Vagina (tissue), 2 donors: Measurements from ENCODE around the gene KCNK10. TPM values are rescaled to one million over a fixed set of nuclear protein-coding genes. Genes with fewer than 3 reads are reported as not detected.

Experiments
- DNase-seq, 2 donors: peaks; one replicate each; pipeline ENCODE4 v3.0.0-alpha.2; 2017; ENCODE audit errors: extremely low spot score in 2 of 2
- H3K27ac ChIP-seq: fragments of 200-600 bp; sonication (generic); one replicate; pipeline ENCODE4 v1.5.1; 2019
- H3K27me3 ChIP-seq: fragments of 200-600 bp; sonication (generic); one replicate; pipeline ENCODE4 v1.5.1; 2019
- H3K36me3 ChIP-seq, 2 donors: fragments of 200-600 bp; sonication (generic); one replicate each; pipeline ENCODE4 v1.5.1; 2017 to 2019
- H3K4me1 ChIP-seq: fragments of 200-600 bp; sonication (generic); one replicate; pipeline ENCODE4 v1.5.1; 2019
- H3K4me3 ChIP-seq, 2 donors: fragments of 200-600 bp; sonication (generic); 1 replicate in 1 of 2; 2 replicates in 1 of 2; pipeline ENCODE4 v1.5.1; 2016 to 2019
- H3K9me3 ChIP-seq: fragments of 200-600 bp; sonication (generic); one replicate; pipeline ENCODE4 v1.5.1; 2019
- CTCF ChIP-seq, 3 experiments: fragments of 450-650 bp in 2 of 3; fragments of 200-600 bp in 1 of 3; sonication (generic) in 1 of 3; IDR thresholded peaks; one replicate each; pipeline ENCODE4 v1.5.1; 2017 to 2019; ENCODE audit warnings: antibody characterized with exemption in 3 of 3, mild to moderate bottlenecking in 2 of 3, moderate library complexity in 2 of 3
- POLR2A ChIP-seq, 2 donors: fragments of 450-650 bp; IDR thresholded peaks; one replicate each; pipeline ENCODE4 v1.6.1; 2017; ENCODE audit warnings: antibody characterized with exemption in 2 of 2, mild to moderate bottlenecking in 2 of 2, moderate library complexity in 2 of 2
- POLR2AphosphoS5 ChIP-seq, 2 donors: sonication (generic); formaldehyde crosslinking; IDR thresholded peaks; one replicate each; pipeline ENCODE4 v1.9.0; 2017; ENCODE audit warnings: antibody characterized with exemption in 2 of 2, mild to moderate bottlenecking in 2 of 2, low read depth in 1 of 2; ENCODE audit not compliant: insufficient read depth in 1 of 2
- intact Hi-C: fragments of 100-400 bp; cut with DNase I; formaldehyde crosslinking; loops from one replicate; pipeline ENCODE4 v1.15.1; 2023
- total RNA-seq: library from RNA; depleted of rRNA; stranded (reverse); fragments of >200 nt; gene quantifications from one replicate; pipeline ENCODE4 v1.2.3, GENCODE V29; 2016

KCNK10 gene
- total RNA-seq, 1 donor from 2014 or later = 0.25 TPM

- no peak overlapping the region for H3K27ac ChIP-seq
- intact Hi-C loops = no loop called here
- DNase-seq = no peak
- H3K27me3 ChIP-seq = no peaks in the 10 kb centered on the region
- no peaks in the 10 kb centered on the region for H3K4me1 ChIP-seq
- H3K36me3 ChIP-seq = no peaks in the 10 kb centered on the region
- H3K9me3 ChIP-seq = no peaks in the 10 kb centered on the region
- no peak overlapping the region for H3K4me3 ChIP-seq
- TF ChIP-seq POLR2A (IDR thresholded peaks at IDR 0.05) (no peak), POLR2AphosphoS5 (IDR thresholded peaks at IDR 0.05; ENCODE audit: insufficient read depth in 1 of 2, low read depth in 1 of 2) (no peak), CTCF (IDR thresholded peaks at IDR 0.05) (no peak)
These were observed 75.8 kb downstream of the KCNK10 start for GRCh38 chr14:88247228-88247627.

- no peak overlapping the region for H3K27ac ChIP-seq
- no peaks in the 10 kb centered on the region for H3K36me3 ChIP-seq
- no peak for DNase-seq
- H3K9me3 ChIP-seq = no peaks in the 10 kb centered on the region
- H3K27me3 ChIP-seq = no peaks in the 10 kb centered on the region
- no peaks in the 10 kb centered on the region for H3K4me1 ChIP-seq
- H3K4me3 ChIP-seq = no peak overlapping the region
- TF ChIP-seq POLR2AphosphoS5 (IDR thresholded peaks at IDR 0.05; ENCODE audit: insufficient read depth in 1 of 2, low read depth in 1 of 2) (no peak), CTCF (IDR thresholded peaks at IDR 0.05) (no peak)
- intact Hi-C loops = no loop called here
These were observed 77.7 kb downstream of the KCNK10 start for GRCh38 chr14:88245321-88245720.

GRCh38 chr14:88243946-88244345 lies 79.1 kb downstream of the KCNK10 start:
- Histone ChIP-seq H3K4me1 (no peaks in the 10 kb centered on the region), H3K27me3 (no peaks in the 10 kb centered on the region), H3K27ac (no peak overlapping the region), H3K36me3 (no peaks in the 10 kb centered on the region), H3K4me3 (no peak overlapping the region), H3K9me3 (no peaks in the 10 kb centered on the region)
- intact Hi-C loops = no loop called here
- no peak for DNase-seq
- TF ChIP-seq CTCF (IDR thresholded peaks at IDR 0.05) = no peak
- no peak for TF ChIP-seq POLR2AphosphoS5 (IDR thresholded peaks at IDR 0.05; ENCODE audit: insufficient read depth in 1 of 2, low read depth in 1 of 2)
- TF ChIP-seq POLR2A (IDR thresholded peaks at IDR 0.05) = no peak

DNA sequence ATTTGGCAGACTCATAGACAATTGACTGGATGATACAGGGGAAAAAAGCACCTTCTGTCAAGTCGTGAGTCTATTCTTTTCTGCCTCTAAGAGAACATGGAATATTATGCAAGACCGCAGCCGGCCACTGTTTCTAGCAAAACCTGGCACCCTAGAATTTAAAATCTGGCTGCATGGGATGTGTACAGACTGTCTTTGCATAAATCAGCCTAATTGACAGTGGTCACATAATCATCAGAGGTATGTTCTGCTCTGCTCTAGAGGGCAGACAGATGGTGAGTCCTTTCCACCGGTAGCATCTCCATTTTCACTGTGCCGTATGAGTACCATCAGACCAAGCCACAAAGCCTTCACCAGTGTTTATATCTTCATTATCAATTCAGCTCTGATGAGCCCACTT lies 80.6 kb downstream of the KCNK10 start:
- H3K27ac ChIP-seq = no peak overlapping the region
- no peak overlapping the region for H3K4me3 ChIP-seq
- H3K4me1 ChIP-seq = no peaks in the 10 kb centered on the region
- intact Hi-C loops = no loop called here
- no peak for DNase-seq
- no peaks in the 10 kb centered on the region for H3K27me3 ChIP-seq
- no peak for TF ChIP-seq POLR2A (IDR thresholded peaks at IDR 0.05)
- no peak for TF ChIP-seq CTCF (IDR thresholded peaks at IDR 0.05)
- no peak for TF ChIP-seq POLR2AphosphoS5 (IDR thresholded peaks at IDR 0.05; ENCODE audit: insufficient read depth in 1 of 2, low read depth in 1 of 2)
- H3K9me3 ChIP-seq = no peaks in the 10 kb centered on the region
- H3K36me3 ChIP-seq = no peaks in the 10 kb centered on the region

- Histone ChIP-seq H3K9me3 (no peaks in the 10 kb centered on the region), H3K4me3 (no peak overlapping the region), H3K4me1 (no peaks in the 10 kb centered on the region), H3K27me3 (no peaks in the 10 kb centered on the region), H3K27ac (no peak overlapping the region), H3K36me3 (no peaks in the 10 kb centered on the region)
- TF ChIP-seq CTCF (IDR thresholded peaks at IDR 0.05) (no peak), POLR2A (IDR thresholded peaks at IDR 0.05) (no peak), POLR2AphosphoS5 (IDR thresholded peaks at IDR 0.05; ENCODE audit: insufficient read depth in 1 of 2, low read depth in 1 of 2) (no peak)
- no peak for DNase-seq
- intact Hi-C loops = no loop called here
These were observed 81.3 kb downstream of the KCNK10 start for GRCh38 chr14:88241810-88242209.
